T-helper 1 cell treated with Interleukin-12 subunit alpha and Interleukin-12 subunit beta and Interleukin-4 antibody, amounts not matched to agents 30 μg/mL and 1 μg/mL, for 36 hours (primary cell): ENCODE measurements around the gene SPATA16.

ENCODE experiments used
- H3K27ac Mint-ChIP-seq: one replicate; pipeline ENCODE4 v1.8.0; 2021; ENCODE audit warnings: mild to moderate bottlenecking, mixed read lengths
- H3K27me3 Mint-ChIP-seq: one replicate; pipeline ENCODE4 v1.8.0; 2021; ENCODE audit warnings: low read depth, mixed read lengths
- H3K36me3 Mint-ChIP-seq: one replicate; pipeline ENCODE4 v1.8.0; 2021; ENCODE audit warnings: low read depth, mixed read lengths
- H3K4me1 Mint-ChIP-seq: one replicate; pipeline ENCODE4 v1.8.0; 2021; ENCODE audit warnings: low read depth, mixed read lengths
- H3K4me3 Mint-ChIP-seq: one replicate; pipeline ENCODE4 v1.8.0; 2021; ENCODE audit warnings: mild to moderate bottlenecking, moderate library complexity, mixed read lengths
- H3K9me3 Mint-ChIP-seq: one replicate; pipeline ENCODE4 v1.8.0; 2021; ENCODE audit warnings: mixed read lengths

Gene SPATA16

DNA sequence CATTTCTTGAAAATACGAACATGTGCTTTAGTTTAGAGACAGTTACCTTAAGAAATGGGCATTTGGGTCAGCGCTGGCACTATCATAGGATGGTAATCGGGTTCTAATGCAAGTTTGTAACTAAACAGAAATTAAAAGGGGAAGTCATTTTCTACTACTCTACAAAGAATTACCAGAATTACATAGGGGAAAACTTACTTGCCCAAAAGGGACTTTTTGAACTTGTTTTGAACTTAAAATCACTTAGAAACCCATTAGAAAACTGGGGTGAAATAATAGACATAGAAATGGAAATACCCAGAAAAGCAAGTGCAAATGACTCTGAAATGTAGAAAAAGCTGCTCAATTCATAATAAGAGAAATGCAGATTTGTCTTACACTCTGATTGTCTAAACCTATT lies 44.9 kb downstream of the SPATA16 start:
- H3K9me3 Mint-ChIP-seq, result no peaks in the 10 kb centered on the region
- no peaks in the 10 kb centered on the region for H3K4me1 Mint-ChIP-seq
- H3K27me3 Mint-ChIP-seq, result no peaks in the 10 kb centered on the region
- H3K36me3 Mint-ChIP-seq, result no peaks in the 10 kb centered on the region
- no peak overlapping the region for H3K4me3 Mint-ChIP-seq
- H3K27ac Mint-ChIP-seq, result no peak overlapping the region

GRCh38 chr3:173092038-173092437 lies 49.0 kb downstream of the SPATA16 start:
- H3K27ac Mint-ChIP-seq, result no peak overlapping the region
- no peaks in the 10 kb centered on the region for H3K27me3 Mint-ChIP-seq
- no peak overlapping the region for H3K4me3 Mint-ChIP-seq
- no peaks in the 10 kb centered on the region for H3K9me3 Mint-ChIP-seq
- no peaks in the 10 kb centered on the region for H3K4me1 Mint-ChIP-seq
- no peaks in the 10 kb centered on the region for H3K36me3 Mint-ChIP-seq

- no peaks in the 10 kb centered on the region for H3K27me3 Mint-ChIP-seq
- H3K4me1 Mint-ChIP-seq, result no peaks in the 10 kb centered on the region
- no peaks in the 10 kb centered on the region for H3K9me3 Mint-ChIP-seq
- no peak overlapping the region for H3K27ac Mint-ChIP-seq
- no peaks in the 10 kb centered on the region for H3K36me3 Mint-ChIP-seq
- H3K4me3 Mint-ChIP-seq, result no peak overlapping the region
Measured at GRCh38 chr3:173090492-173090891, 50.5 kb downstream of the SPATA16 start.

- Mint-ChIP-seq H3K27me3 (no peaks in the 10 kb centered on the region), H3K9me3 (no peaks in the 10 kb centered on the region), H3K4me1 (no peaks in the 10 kb centered on the region), H3K4me3 (no peak overlapping the region), H3K36me3 (no peaks in the 10 kb centered on the region), H3K27ac (no peak overlapping the region)
Measured at GRCh38 chr3:173089283-173089682, 51.8 kb downstream of the SPATA16 start.

GRCh38 chr3:173078525-173078924 lies 62.5 kb downstream of the SPATA16 start:
- Mint-ChIP-seq H3K4me1 (no peaks in the 10 kb centered on the region), H3K9me3 (no peaks in the 10 kb centered on the region), H3K36me3 (no peaks in the 10 kb centered on the region), H3K27me3 (no peaks in the 10 kb centered on the region), H3K27ac (no peak overlapping the region), H3K4me3 (no peak overlapping the region)

DNA sequence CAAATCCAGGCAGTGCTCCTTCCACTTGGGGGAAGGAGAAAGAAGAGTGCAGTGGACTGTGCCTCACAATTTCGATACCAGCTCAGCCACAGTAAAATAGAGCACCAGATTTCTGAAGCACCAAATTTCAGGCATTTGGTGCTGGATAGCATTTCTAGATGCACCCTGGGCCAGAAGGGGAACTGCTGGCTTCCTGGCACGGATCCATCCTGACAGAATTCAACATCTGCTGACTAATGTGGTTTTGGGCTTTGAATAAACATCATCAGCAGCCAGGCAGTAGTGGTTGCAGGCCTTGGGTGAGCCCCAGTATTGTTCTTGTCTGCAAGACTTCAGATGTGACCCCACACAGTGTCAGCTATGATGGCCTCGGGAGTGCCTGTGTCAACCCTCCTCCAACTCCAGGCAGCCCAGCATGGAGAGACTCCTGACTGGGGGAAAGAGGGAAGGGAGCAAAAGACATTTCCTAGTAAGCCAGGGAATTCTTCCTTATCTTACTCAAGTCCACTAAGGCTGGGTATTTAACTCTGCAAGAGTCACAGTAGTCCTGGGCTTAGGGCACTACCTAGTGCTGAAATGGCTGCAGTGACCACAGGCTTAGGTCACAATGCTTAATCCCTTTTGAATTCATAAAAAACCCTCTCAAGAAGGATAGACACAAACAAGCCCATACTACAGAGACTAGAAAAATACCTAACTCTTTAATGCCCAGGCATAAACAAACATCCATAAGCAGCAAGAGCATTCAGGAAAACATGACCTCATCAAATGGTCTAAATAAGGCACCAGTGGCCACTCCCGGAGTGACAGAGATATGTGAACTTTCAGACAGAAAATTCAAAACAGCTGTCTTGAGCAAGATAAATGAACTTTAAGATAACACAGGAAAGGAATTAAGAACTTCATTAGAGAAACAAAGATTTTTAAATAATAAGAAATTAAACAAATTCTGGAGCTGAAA lies 74.7 kb downstream of the SPATA16 start:
- H3K4me1 Mint-ChIP-seq, result no peaks in the 10 kb centered on the region
- H3K4me3 Mint-ChIP-seq, result no peak overlapping the region
- H3K27me3 Mint-ChIP-seq, result no peaks in the 10 kb centered on the region
- no peak overlapping the region for H3K27ac Mint-ChIP-seq
- H3K9me3 Mint-ChIP-seq, result no peaks in the 10 kb centered on the region
- no peaks in the 10 kb centered on the region for H3K36me3 Mint-ChIP-seq

DNA sequence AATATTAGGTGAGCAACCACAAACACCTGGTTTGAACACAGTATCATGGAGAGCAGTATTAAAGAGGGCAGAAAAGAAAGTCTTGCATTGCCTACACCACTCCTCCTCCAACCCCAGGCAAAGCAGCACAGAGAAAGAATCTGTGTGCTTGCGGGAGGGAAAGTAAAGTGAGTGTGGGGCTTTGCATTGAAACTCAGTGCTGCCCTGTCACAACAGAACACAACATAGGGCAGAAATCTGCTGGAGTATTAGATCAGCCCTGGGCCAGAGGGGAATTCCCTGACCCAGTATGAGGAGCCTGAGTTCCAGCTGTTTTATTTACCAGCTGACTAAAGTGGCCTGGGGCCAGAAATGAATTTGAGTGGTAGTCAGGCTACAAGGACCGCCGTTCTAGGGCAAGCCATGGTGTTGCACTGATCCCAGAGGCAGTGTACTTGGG lies 75.5 kb downstream of the SPATA16 start:
- no peaks in the 10 kb centered on the region for H3K4me1 Mint-ChIP-seq
- H3K27me3 Mint-ChIP-seq, result no peaks in the 10 kb centered on the region
- no peak overlapping the region for H3K27ac Mint-ChIP-seq
- no peaks in the 10 kb centered on the region for H3K36me3 Mint-ChIP-seq
- H3K9me3 Mint-ChIP-seq, result no peaks in the 10 kb centered on the region
- H3K4me3 Mint-ChIP-seq, result no peak overlapping the region

DNA sequence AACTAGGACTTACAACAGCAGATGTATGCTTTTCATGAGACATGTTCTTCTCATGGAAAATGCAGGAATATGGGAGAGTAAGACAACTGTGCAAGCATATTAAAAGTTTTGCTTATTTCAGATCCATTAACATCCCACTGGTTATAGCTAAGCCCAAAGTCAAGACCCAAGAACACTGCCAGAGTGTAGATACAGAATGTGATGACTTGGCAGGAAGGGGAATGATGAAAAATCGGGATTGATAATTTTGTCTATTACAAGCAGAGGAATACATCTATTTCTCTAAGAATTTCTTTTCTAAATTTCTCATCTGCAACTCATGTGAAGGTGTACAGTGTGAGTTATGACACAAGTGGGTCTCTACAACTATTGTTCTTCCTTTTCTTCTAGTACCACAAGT lies 76.4 kb downstream of the SPATA16 start:
- no peak overlapping the region for H3K4me3 Mint-ChIP-seq
- no peak overlapping the region for H3K27ac Mint-ChIP-seq
- H3K27me3 Mint-ChIP-seq, result no peaks in the 10 kb centered on the region
- H3K4me1 Mint-ChIP-seq, result no peaks in the 10 kb centered on the region
- H3K36me3 Mint-ChIP-seq, result no peaks in the 10 kb centered on the region
- no peaks in the 10 kb centered on the region for H3K9me3 Mint-ChIP-seq

- H3K4me1 Mint-ChIP-seq, result peaks cover 1% of the 10 kb centered on the region
- H3K4me3 Mint-ChIP-seq, result no peak overlapping the region
- no peaks in the 10 kb centered on the region for H3K27me3 Mint-ChIP-seq
- H3K27ac Mint-ChIP-seq, result no peak overlapping the region
- no peaks in the 10 kb centered on the region for H3K36me3 Mint-ChIP-seq
- H3K9me3 Mint-ChIP-seq, result no peaks in the 10 kb centered on the region
Measured at GRCh38 chr3:173058229-173058628, 82.8 kb downstream of the SPATA16 start.

DNA sequence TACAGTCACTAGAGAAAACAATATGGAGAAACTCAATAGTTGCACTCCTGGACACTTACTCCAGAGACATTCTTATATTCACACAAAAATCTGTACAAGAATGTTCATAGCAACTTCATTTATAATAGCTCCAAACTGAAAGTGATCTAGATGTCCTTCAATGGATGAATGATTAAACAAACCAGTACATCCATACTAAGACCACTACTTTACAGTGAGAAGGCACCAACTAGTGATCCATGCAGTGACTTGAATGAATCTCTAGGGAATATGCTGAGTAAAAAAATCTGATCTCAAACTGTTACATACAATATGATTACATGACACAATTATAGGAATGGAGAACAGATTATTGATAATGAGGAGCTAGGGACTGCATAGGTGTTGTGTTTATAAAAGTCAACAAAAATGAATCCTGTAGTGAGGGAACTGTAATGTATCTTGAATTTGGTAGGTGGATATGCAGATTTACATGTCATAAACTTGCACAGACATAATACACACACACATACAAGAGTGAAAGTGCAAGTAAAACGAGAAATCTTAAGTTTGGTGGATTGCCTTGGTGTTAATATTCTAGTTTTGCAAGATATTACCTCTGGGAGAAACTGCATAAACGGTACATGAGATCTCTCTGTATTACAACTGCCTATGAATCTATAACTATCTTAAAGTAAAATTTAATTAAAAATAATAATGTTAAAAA lies 85.7 kb downstream of the SPATA16 start:
- Mint-ChIP-seq H3K27me3 (no peaks in the 10 kb centered on the region), H3K4me3 (no peak overlapping the region), H3K27ac (no peak overlapping the region), H3K36me3 (no peaks in the 10 kb centered on the region), H3K9me3 (no peaks in the 10 kb centered on the region), H3K4me1 (peaks cover 1% of the 10 kb centered on the region)

DNA sequence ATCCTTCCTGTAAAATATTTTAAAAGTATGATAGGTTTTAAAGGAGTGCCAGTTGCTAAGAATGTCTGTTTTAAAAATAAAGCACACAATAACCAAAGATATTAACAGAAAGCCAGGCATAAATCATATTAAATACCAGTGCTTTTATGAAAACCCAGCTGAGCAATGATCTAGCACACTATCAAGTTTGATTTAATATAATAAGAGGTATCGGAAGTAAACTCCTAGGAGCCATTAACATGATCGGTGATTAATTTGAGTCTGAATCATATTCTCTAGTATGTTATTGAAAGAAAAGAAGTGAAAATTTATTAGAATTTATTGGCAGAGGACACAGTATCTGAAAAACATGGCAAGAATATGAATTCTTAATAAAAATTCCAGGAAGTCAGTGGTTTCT lies 91.7 kb downstream of the SPATA16 start:
- no peaks in the 10 kb centered on the region for H3K9me3 Mint-ChIP-seq
- no peak overlapping the region for H3K4me3 Mint-ChIP-seq
- H3K4me1 Mint-ChIP-seq, result no peaks in the 10 kb centered on the region
- H3K36me3 Mint-ChIP-seq, result no peaks in the 10 kb centered on the region
- no peaks in the 10 kb centered on the region for H3K27me3 Mint-ChIP-seq
- H3K27ac Mint-ChIP-seq, result no peak overlapping the region

DNA sequence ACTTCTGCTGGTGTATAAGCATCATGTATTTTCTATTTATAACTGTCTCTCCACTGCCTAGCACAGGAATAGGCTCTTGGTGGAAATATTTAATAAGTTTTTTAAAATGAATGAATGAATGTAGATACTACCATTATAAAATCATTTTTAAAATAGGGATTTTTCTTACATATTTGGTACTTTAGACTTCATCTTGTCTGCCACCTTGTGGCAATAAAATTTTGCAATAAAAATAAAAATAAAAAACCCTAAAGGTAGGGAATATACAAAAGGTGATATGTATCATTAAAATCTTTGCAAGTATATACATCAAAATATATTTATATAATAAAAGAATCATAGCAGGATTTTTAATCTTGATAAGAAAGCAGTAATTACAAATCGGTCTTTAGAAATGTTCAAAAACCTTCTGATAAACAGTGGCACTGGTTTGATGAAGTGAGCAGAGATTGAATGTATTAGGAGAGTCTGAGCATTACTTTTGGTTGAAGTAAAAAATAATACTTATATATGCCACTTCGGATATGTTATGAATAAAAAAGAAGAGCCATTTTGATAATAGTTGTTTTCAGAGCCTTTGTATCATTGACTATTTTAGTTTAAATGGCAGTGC lies 95.2 kb downstream of the SPATA16 start:
- Mint-ChIP-seq H3K27ac (no peak overlapping the region), H3K36me3 (no peaks in the 10 kb centered on the region), H3K4me3 (no peak overlapping the region), H3K27me3 (no peaks in the 10 kb centered on the region), H3K4me1 (no peaks in the 10 kb centered on the region), H3K9me3 (no peaks in the 10 kb centered on the region)

DNA sequence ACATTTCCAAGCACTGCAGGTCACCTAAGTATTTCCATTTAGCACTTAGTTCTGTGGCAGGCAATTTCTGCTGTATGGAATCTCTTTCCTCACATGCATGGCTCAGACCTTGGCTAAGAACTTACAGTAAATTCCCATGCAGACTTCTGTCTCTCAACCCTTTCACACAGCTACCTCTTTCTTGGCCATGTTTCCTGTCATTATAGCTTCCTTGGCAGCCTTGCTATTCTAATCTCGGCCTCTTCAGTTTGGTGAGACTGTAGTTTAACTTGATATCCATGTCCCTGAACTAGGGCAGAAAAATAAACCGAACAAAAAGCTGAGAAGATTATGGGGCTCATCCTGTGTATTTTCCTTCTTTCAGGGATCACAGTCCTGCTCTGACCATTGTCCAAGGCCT lies 96.0 kb downstream of the SPATA16 start:
- Mint-ChIP-seq H3K4me3 (no peak overlapping the region), H3K36me3 (no peaks in the 10 kb centered on the region), H3K27me3 (no peaks in the 10 kb centered on the region), H3K27ac (no peak overlapping the region), H3K4me1 (no peaks in the 10 kb centered on the region), H3K9me3 (no peaks in the 10 kb centered on the region)

DNA sequence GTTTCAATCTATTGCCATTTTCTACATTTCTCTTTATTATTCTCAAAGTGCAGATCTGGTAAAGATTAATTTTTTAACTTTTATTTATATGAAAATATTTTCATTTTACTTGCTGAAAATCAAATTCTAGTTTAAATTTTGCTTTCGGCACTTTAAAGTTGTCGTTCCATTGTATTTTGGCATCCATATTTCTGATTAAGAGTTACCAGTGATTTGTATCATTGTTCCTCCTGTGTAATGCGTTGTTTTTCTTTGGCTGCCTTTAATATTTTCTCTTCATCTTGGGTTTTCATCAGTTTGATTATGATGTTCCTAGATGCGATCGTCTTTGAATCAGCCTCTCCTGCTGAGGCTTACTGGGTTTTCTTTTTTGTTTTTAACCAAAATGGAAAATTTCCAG lies 97.3 kb downstream of the SPATA16 start:
- Mint-ChIP-seq H3K9me3 (no peaks in the 10 kb centered on the region), H3K27me3 (no peaks in the 10 kb centered on the region), H3K36me3 (no peaks in the 10 kb centered on the region), H3K27ac (no peak overlapping the region), H3K4me1 (no peaks in the 10 kb centered on the region), H3K4me3 (no peak overlapping the region)

DNA sequence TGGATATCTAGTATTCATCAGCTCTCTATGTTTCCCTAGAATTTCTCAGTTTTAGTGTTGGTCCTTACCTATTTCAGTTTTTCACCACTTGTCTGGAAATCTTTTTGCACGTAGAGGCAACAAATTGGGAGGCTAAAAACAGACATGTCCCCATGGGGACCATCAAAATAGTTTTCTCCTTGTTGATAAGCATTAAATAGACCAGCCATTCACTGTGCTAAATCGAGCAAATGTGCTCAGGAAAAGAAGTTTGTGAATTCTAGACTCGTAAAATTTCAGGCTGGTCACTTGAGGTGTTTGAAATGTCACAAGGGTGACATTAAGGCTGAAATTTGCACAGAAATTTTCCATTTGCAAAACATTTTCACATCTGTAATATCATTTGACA lies 102.6 kb downstream of the SPATA16 start:
- no peak overlapping the region for H3K4me3 Mint-ChIP-seq
- no peaks in the 10 kb centered on the region for H3K9me3 Mint-ChIP-seq
- no peaks in the 10 kb centered on the region for H3K36me3 Mint-ChIP-seq
- no peaks in the 10 kb centered on the region for H3K27me3 Mint-ChIP-seq
- H3K4me1 Mint-ChIP-seq, result no peaks in the 10 kb centered on the region
- no peak overlapping the region for H3K27ac Mint-ChIP-seq
